ENCODE results near the gene STIM1.
"Not testable (repeated sequence)": the region's sequence is repeated elsewhere in the genome, so short reads cannot be mapped to it uniquely, and the experiment has no call there.

Gene STIM1

DNA sequence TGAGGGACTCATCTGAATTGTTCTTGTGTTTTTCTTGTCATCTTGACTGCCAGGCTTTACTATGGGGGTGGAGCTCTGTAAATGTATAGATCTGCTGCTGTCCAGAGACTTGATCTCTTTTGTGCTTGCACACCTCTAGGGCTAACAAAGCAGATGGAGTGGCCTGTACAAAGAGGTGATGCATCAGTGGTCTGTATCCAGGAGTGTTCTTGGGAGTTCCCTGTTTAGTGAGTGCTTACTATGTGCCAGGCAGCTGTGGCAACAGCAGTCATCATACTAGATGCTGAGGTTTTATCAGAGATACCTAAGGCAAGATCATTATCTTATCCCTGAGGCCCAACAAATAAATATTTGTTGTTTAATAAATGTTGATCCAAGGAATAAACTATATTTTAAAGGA, 33.4 kb downstream of the STIM1 start:
- DNase-seq = no peak

DNA sequence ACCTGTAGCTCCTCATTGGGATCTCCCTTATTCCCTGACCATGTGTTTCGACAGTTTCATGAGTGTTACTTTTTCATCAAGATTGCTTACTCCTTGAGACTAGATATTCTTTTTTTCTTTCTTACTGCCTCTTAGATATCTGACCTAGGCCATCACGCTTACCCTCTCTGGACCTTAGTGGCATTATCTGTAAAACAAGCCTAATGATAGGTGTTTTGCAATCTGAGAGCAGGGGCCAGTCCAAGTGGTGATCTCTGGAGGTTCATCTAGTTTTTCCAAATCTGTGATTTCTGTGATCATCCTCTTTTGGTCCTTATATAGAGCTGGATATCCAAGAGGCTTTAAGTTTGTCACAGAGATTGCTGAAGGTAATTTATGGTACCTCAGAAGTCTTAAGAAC, 34.5 kb downstream of the STIM1 start:
- no peak for DNase-seq

DNA sequence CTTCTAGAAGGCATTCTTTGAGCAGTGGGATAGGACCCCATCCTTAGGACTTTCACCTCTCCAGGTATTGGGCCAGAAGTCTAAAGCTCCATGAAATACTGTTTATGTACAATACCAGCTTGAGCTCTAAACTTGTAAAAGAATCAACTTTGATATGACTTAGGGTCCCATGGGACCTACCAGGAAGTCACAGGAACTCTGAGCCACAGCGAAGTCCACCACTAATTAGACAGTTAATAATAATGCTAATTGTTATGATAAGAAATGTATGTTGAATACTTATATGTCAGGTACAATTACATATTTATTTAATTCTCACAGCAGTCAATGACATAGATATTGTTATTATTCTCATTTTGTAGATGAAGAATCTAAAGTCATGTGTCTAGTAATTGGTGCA, 35.3 kb downstream of the STIM1 start:
- DNase-seq = no peak

DNA sequence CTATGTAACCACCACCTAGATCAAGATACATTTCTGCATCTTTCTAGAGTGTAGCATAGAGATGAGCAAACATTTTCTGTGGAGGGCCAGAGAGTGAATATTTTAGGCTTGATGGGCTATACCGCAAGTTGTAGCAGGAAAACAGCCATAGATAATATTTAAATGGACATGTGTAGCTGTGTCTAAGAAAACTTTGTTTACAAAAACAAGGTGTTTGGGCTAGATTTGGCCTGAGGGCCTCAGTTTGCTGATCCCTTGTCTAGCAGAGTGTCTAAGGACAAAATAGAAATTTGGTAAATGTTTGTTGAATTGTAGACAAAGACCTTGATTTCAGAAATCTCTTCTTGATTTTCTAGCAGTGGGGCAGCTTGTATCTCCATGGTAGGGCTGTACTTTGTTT, 36.3 kb downstream of the STIM1 start:
- DNase-seq = no peak

DNA sequence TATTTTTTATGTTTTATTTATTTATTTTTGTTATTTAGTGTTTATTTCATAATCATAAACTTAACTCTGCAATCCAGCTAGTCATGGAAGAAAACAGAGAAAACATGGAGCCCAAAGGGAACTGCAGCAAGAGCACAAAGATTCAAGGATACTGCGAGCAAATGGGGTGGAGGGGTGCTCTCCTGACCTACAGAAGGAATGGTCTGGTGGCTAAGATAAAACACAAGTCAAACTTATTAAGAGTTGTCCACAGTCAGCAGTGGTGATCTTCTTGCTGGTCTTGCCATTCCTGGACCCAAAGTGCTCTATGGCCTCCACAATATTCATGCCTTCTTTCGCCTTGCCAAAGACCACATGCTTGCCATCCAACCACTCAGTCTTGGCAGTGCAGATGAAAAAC, 36.7 kb downstream of the STIM1 start:
- no peak for DNase-seq

DNA sequence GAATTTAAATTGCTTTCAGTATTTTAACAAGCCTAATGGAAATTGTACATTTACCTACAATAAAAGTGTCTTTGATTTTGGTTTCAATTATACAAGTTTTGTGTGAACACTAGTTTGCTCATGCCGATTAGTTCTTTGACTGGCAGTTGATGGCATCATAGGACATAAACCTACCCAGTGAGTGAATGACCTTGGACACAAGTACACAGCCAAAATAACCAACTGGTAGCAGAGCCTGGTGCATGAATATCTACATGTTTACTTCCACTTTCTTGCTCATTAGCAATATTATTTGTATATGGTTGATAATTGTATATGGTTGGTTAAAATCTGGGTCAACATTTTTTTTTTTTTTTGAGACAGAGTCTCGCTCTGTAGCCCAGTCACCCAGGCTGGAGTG, 37.8 kb downstream of the STIM1 start:
- no peak for DNase-seq

DNA sequence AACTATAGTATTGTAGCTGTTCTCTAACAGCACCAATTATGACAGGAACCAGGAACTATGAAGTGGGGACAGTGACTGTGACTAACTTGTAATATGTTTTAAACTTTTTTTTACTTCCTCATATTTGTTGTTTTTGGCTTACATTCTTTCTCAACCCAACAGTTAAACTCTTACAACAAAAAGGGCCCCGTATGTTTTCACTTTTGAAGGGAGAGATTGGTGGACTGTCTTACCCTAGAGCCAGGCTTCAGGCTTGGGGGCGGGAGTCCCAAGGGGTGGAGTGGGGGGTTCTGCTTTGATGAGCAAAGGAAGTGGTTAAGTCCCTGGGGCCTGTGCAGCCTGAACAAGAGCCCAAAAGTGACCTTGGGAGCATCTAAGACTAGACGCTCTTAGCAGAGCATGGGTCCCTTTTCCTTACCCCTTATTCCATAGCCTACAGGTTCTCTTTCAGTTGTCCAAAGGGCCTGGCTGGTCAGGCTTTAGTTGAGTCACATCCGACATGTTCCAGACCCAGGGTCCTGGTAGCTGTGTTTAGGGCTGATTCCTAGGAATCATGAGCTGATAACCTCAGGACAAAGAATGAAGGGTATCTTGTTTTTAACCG, 38.8 kb downstream of the STIM1 start:
- DNase-seq = no peak

DNA sequence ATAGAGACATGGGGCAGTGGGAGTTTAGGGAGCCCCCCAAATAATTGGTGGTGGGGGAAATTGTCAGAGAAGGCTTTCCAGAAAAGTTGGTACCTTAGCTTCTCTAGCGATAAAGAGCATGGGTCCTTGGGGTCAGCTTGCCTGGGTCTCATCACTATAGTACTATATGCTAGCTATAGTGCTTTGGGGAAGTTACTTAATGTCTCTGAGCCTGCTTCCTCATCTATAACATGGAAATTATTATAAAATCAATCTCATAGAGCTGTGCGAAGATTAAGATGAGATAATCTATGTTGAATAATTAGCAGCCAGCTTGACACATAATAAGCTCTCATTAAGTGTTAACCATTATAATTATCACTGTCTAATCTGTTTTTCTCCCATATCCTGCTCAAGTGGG, 41.2 kb downstream of the STIM1 start:
- no peak for DNase-seq

DNA sequence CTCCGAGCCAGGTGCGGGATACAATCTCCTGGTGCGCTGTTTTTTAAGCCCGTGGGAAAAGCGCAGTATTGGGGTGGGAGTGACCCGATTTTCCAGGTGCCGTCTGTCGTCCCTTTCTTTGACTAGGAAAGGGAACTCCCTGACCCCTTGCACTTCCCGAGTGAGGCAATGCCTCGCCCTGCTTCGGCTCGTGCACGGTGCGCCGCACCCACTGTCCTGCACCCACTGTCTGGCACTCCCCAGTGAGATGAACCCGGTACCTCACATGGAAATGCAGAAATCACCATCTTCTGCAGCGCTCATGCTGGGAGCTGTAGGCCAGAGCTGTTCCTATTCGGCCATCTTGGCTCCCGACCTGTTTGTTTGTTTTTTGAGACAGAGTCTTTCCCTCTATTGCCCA, 44.8 kb downstream of the STIM1 start:
- not testable (repeated sequence) for DNase-seq

DNA sequence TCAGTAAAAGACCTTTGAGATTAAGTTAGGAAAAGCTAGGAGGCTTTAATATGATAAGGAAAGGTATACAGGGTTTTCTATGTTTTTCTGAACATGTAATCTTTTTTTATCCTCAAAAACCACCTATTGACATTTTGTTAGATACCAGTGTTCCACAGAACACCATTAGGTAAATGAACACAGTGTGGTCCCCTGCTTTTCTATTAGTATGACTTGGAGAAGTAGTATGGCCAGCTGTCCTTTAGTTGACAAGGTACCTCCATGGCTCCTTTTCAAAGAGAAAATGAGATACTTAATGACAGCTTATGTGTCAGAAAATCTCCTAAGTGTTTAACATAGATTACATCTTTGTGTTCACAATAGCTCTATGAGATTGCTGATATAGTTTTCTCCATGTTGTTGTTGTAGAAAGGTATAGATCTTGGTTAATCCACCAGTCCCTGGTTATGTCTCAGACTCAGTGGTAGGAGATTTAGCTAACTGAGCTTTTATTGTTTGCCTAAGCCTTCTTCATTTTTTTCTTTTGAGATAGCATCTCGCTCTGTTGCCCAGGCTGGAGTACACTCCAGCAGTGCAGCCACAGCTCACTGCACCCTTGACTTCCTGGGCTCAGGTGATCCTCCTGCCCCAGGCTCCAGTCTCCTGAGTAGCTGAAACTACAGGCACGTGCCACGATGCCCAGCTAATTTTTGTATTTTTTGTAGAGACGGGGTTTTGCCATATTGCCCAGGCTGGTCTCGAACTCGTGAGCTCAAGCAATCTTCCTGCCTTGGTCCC, 46.0 kb downstream of the STIM1 start:
- no peak for DNase-seq

DNA sequence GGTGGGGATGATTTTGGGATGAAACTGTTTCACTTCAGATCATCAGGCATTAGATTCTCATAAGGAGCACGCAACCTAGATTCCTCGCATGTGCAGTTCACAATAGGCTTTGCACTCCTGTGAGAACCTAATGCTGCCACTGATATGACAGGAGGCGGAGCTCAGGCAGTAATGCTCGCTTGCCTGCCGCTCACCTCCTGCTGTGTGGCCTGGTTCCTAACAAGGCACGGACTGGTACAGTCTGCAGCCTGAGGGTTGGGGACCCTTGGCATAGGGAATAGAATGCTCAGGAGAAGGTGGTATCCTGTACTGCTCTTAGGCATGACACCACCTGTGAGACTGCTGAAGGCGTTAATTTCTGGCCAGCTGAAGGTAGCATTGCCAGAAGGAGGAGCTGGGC, 47.0 kb downstream of the STIM1 start:
- no peak for DNase-seq

DNA sequence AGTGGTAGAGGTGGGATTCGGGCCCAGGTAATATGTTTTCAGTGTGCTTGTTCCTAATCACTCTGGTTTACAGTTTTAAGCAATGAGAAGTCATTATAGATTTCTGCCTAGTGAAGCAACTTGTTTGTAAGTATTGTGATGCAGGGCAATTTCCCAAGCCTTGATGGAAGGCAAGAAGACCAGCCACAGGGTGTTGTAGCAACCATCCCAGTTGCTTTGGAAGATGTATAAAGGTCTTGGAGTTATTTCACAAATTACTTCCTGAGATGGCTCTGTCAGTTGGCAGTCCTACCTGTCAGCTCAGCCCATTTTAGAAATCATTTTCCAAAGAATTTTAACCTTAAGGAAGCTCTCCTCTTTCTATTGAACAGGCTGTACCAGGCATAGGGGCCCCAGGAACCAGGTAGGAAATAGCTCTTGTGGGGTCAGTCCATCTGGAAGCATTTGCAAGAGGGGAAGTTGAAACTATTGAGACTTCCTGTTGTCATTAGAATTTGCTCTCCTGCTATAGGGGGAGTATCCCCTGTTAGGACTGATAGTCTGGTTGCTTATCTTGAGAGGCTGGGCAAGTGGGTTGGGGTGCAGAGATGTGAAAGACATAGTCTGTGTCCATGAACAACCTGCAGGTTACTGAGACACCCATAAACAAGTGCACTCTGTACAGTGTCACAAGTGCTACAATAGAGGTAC, 47.9 kb downstream of the STIM1 start:
- DNase-seq = no peak

DNA sequence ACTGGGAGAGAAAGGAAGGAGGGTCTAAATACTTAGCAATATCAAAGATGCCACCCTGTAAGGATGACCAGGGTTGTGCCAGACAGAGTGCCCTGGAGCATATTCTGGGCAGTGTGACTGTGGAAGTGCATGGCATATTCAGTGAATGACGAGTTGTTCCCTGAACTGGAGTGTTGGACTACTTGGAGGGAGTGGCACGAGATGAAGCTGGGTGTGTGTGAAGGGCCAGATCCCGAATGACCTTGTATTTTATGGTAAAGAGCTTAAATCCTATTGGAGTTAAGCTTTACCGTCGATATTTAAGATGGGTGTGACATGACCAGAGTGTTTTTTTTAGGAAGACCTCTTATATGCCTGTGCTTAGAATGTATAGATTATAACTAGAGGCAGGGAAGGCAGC, 48.8 kb downstream of the STIM1 start:
- DNase-seq = no peak

DNA sequence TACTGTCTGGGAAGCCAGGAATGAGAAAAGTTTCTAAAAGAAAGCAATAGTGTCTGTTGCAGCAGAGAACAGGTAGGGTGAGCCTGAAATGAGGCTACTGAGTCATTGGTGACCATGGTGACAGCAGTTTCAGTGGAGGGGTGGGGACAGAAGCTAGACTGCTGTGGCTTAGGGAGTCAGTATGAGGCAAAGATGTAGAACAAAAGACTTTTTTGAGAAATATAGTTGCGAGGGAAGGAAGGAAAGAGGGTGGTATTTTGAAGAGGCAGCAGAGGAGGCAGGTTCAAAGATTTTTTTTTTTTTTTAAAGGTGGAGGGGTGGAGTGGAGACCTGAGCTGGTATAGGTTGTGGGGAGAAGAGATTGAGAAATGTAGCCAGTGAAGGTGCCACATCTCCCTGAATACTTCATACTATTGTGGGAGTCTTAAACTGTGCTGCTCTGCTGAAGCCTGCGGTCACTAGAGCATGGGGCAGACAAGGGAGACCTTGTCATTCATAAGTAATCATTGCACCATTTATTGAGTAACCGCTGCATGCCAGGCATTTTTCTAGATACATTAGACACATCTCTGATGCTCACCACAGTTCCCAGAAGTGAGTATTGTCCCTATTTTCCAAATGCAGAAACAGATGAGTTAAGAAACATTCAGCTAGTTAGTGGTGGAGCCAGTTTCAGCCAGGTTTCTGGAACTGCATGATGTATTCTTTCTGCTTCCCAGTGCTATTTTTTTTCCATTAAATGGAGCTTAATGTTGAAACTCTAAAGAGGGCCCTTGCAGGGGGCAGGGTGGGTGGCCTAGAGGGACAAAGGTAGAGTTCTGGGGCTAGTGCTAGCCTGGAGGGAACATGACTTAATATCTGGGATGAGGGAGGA, 49.9 kb downstream of the STIM1 start:
- DNase-seq = no peak

DNA sequence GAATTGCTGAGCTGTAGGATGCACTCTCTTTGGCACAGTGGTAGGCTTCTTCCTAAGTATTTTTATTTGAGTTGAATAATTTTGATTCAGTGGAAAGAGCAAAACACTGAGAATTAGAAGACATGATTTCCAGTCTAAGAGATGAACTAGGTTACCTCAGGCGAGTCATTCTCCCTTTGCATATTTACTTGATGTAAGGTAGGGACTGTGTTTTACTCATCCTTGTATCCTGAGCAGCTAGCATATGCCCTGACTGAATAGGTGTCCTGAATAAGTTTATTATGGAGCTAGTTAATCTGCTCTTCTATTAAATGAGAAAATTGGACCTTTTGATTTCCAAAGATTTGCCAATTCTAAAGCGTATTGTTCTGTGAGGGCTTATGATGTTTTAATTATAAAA, 50.7 kb downstream of the STIM1 start:
- no peak for DNase-seq

DNA sequence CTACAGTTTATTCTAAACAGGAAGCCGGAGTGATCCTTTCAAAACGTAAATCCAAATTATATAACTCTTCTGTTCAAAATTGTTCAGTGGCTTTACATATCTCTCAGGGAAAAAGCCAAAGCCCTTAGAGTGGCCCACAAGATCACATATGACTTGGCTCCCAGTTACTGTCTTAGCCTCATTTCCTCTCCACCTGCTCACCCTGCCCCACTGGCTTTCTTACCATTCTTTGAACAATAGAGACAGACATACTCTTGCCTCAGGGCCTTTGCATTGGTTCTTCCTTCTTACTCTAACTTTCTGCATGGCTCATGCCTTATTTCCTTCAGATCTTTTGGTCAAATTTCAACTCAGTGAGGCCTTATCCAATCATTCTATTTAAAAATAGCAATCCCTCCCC, 52.1 kb downstream of the STIM1 start:
- DNase-seq = no peak

DNA sequence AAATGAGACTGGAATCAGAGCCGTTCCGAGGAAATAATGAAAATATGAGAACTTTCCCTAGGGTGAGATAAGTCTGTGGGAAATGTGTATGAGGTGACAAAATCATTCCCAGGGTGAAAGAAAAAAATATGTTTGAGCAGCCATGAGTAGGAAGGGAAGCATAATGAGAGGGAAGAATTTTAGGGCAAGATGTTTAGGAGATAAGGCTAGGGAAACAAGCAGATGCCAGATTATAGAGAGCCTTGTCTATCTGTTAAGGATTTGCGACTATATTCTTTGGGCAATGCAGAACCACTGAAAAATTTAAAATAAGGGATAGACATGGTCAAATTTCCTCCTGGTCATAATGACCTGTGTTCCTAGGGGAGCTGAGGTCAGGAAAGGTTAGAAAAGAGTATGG, 54.4 kb downstream of the STIM1 start:
- no peak for DNase-seq

DNA sequence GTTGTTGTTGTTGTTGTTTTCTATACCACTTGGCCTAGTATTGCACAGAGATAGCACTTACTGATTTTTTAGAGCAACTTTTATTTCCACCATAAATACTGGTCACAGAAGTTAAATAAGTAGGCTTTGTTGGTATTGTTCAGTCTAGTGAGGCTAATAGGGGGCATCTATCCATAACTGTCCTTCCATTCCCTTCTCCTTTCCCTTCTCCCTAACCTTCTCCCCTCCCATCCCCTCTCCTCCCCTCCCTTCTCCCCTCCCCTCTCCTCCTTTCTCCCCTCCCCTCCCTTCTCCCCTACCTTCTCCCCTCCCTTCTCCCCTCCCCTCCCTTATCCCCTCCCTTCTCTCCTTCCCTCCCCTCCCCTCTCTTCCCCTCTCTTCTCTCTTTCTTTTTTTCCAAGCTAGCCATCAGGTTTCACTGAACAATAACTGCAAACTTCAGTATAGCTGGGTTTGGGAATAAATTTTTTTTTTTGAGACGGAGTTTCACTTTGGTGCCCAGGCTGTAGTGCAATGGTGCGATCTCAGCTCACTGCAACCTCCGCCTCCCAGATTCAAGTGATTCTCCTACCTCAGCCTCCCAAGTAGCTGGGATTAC, 56.5 kb downstream of the STIM1 start:
- DNase-seq = no peak

DNA sequence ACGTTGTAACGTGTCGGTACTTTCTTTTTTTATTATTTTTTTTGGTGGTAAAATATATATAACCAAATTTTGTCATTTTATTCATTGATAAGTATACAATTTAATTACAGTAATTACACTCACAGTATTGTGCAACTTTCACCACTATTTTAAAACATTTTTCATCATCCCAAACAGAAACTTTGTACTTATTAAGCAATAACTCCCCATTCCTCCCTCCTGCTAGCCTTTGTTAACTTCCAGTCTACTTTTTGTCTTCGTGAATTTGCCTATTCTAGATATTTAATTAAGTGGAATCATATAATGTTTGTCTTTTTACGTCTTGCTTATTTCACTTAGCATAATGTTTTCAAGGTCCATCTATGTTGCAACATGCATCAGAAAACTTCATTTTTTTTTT, 58.5 kb downstream of the STIM1 start:
- DNase-seq = no peak

DNA sequence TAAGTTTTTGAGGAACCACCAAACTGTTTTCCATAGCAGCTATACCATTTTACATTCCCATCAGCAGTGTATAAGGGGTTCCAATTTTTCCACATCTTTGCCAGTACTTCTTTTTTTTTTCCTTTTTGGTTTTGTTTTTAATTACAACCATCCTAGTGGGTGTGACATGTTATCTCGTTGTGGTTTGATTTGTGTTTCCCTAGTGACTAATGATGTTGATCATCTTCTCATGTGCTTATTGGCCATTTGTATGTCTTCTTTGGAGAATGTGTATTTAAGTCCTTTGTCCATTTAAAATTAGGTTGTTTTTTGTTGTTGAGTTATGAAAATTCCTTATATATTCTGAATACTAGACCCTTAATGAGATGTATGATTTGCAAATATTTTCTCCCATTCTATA, 59.3 kb downstream of the STIM1 start:
- DNase-seq = no peak

DNA sequence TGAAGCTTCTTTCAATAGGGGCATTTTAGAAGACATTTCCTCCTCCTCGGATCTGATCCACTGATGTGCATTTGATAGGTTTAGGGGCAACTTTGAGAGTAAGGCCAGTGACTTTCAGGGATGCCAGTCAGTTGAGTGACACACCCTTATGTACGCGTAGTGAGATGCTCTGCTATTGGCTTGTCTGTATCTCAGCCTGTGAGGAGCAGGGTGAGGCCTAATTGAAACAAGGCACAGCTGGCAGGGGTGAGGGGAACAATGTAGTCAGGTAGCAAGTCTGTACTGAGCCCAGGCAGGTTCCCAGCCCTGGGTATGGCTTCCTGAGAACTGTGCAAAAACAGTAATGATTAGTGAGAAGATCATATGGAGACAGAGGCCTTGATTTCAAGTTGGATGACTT, 61.5 kb downstream of the STIM1 start:
- no peak for DNase-seq

DNA sequence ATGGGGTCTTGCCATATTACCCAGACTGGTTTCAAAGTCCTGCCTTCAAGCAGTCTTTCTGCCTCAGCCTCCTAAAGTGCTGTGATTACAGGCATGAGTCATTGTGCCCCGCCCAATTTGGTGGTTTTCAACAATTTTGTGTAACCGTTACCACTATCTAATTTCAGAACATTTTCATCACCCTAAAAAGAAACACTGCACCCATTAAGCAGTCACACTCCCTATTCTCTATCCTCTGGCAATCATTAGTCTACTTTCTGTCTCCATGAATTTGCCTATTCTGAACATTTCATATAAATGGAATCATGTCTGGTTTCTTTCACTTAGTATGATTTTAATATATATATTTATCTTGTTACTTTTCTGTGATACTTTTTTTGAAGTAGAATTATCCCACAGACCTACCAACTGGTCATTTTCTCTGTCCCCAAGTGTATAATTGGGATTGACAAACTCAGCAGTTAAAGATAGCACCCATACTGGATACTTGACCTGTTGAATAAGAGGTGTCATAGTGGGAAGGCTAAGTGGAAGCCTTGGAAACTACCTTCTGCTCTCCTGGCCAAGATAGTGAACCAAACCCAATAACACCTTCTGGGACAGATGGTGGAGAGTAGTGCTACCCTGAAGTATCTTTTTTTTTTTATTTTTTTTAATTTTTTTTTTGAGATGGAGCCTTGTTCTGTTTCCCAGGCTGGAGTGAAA, 64.8 kb downstream of the STIM1 start:
- DNase-seq = no peak
